Endothelial cell of umbilical vein (primary cell): ENCODE results near the gene CDH1.

ENCODE experiments used
- EZH2 ChIP-seq: IDR thresholded peaks from 2 replicates; pipeline ENCODE4 v1.6.1; 2012; ENCODE audit warnings: borderline replicate concordance, low read depth, mild to moderate bottlenecking, moderate library complexity, low read length, inconsistent platforms; ENCODE audit not compliant: severe bottlenecking
- FOS ChIP-seq: IDR thresholded peaks from 2 replicates; pipeline ENCODE4 v1.6.1; 2011; ENCODE audit warnings: mild to moderate bottlenecking, low read length, moderate library complexity, borderline replicate concordance; ENCODE audit not compliant: insufficient read depth
- GATA2 ChIP-seq: IDR thresholded peaks from 2 replicates; pipeline ENCODE4 v1.7.0; 2011; ENCODE audit warnings: low read depth, mild to moderate bottlenecking, moderate library complexity, mixed read lengths, low read length; ENCODE audit not compliant: insufficient read length, insufficient read depth
- JUN ChIP-seq: IDR thresholded peaks from 2 replicates; pipeline ENCODE4 v1.6.1; 2011; ENCODE audit warnings: borderline replicate concordance, low read depth; ENCODE audit not compliant: insufficient read length, insufficient read depth
- POLR2A ChIP-seq: IDR thresholded peaks from 2 replicates; pipeline ENCODE4 v1.6.1; 2012; ENCODE audit warnings: low read depth, mild to moderate bottlenecking, control low read depth, low read length
- POLR2AphosphoS5 ChIP-seq: IDR thresholded peaks from 2 replicates; pipeline ENCODE4 v1.6.1; 2012; ENCODE audit warnings: low read depth, mild to moderate bottlenecking, control low read depth, low read length, moderate library complexity; ENCODE audit not compliant: insufficient read depth
- TF ChIP-seq, protein P1 (sequence below), 2 donors: IDR thresholded peaks; 1 replicate in 1 of 2; 2 replicates in 1 of 2; pipeline ENCODE4 v1.5.1; 2011; ENCODE audit warnings: low read length in 2 of 2, mild to moderate bottlenecking in 2 of 2, moderate library complexity in 2 of 2, control low read depth in 1 of 2, inconsistent platforms in 1 of 2, low read depth in 1 of 2; ENCODE audit not compliant: insufficient read depth in 1 of 2; ENCODE audit errors: extremely low read depth in 1 of 2
- TF ChIP-seq, protein P2 (sequence below): IDR thresholded peaks from 2 replicates; pipeline ENCODE4 v1.6.1; 2011; ENCODE audit not compliant: insufficient read depth, insufficient read length

DNA sequence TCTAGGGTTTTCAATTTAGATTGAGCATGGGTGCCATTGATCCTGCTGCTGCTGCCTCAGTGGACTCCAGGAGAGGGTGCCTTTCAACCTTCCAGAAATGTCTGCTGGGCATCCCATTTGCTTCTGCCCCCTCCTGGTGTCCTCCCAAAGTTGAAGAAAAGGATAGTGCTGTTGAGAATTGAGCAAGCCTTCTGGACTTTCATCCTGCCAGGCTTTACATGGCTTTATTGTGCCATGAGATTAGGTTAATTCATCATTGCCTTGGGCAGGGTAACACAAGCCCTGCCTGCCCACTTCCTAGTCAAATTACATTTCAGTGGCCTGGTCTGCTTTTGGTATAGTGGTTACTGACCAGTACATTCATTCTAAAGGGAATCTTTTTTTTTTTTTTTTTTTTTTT, 88.3 kb downstream of the CDH1 start:
- TF ChIP-seq EZH2 = no peak
- TF ChIP-seq, protein P1, sequence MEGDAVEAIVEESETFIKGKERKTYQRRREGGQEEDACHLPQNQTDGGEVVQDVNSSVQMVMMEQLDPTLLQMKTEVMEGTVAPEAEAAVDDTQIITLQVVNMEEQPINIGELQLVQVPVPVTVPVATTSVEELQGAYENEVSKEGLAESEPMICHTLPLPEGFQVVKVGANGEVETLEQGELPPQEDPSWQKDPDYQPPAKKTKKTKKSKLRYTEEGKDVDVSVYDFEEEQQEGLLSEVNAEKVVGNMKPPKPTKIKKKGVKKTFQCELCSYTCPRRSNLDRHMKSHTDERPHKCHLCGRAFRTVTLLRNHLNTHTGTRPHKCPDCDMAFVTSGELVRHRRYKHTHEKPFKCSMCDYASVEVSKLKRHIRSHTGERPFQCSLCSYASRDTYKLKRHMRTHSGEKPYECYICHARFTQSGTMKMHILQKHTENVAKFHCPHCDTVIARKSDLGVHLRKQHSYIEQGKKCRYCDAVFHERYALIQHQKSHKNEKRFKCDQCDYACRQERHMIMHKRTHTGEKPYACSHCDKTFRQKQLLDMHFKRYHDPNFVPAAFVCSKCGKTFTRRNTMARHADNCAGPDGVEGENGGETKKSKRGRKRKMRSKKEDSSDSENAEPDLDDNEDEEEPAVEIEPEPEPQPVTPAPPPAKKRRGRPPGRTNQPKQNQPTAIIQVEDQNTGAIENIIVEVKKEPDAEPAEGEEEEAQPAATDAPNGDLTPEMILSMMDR (IDR thresholded peaks at IDR 0.05; ENCODE audit: extremely low read depth in 1 of 2, insufficient read depth in 1 of 2, low read depth in 1 of 2, low read length in 2 of 2) = no peak
- TF ChIP-seq POLR2A = no peak
- no peak for TF ChIP-seq GATA2
- TF ChIP-seq, protein P2, sequence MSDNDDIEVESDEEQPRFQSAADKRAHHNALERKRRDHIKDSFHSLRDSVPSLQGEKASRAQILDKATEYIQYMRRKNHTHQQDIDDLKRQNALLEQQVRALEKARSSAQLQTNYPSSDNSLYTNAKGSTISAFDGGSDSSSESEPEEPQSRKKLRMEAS = no peak
- TF ChIP-seq POLR2AphosphoS5 = no peak
- TF ChIP-seq JUN = no peak
- no peak for TF ChIP-seq FOS
